Mesothelial cell of epicardium (in vitro differentiated cells): ENCODE data around the gene GRID2. TPM values are rescaled to one million over a fixed set of nuclear protein-coding genes. Genes with fewer than 3 reads are reported as not detected.
A peak's percentile ranks its signal among the peaks of the same experiment; 100 is the strongest.

Experiments
- DNase-seq, 2 experiments: peaks; one replicate each; pipeline ENCODE4 v3.0.0; 2021; ENCODE audit warnings: low spot score in 2 of 2; ENCODE audit not compliant: unreplicated experiment in 2 of 2
- H3K27ac Mint-ChIP-seq: 2 replicates; pipeline ENCODE4 v1.8.0; 2021; ENCODE audit warnings: mixed read lengths
- H3K27me3 Mint-ChIP-seq: 2 replicates; pipeline ENCODE4 v1.8.0; 2021; ENCODE audit warnings: low read depth, mixed read lengths
- H3K36me3 Mint-ChIP-seq: 2 replicates; pipeline ENCODE4 v1.8.0; 2021; ENCODE audit warnings: mixed read lengths
- H3K4me1 Mint-ChIP-seq: 2 replicates; pipeline ENCODE4 v1.8.0; 2021; ENCODE audit warnings: mixed read lengths
- H3K4me3 Mint-ChIP-seq: 2 replicates; pipeline ENCODE4 v1.8.0; 2021; ENCODE audit warnings: mild to moderate bottlenecking, moderate library complexity, mixed read lengths
- H3K9me3 Mint-ChIP-seq: 2 replicates; pipeline ENCODE4 v1.8.0; 2021; ENCODE audit warnings: mixed read lengths
- CTCF ChIP-seq: fragments of 200-600 bp; sonication (generic); IDR thresholded peaks from one replicate; pipeline ENCODE4 v1.5.0; 2021; ENCODE audit warnings: antibody characterized with exemption; ENCODE audit not compliant: unreplicated experiment
- total RNA-seq: library from RNA; stranded (reverse); gene quantifications from 3 replicates; pipeline ENCODE4 v1.2.1, GENCODE V29; 2021

GRID2 gene
- total RNA-seq, 1 donor from 2014 or later, result 3.1 TPM

DNA sequence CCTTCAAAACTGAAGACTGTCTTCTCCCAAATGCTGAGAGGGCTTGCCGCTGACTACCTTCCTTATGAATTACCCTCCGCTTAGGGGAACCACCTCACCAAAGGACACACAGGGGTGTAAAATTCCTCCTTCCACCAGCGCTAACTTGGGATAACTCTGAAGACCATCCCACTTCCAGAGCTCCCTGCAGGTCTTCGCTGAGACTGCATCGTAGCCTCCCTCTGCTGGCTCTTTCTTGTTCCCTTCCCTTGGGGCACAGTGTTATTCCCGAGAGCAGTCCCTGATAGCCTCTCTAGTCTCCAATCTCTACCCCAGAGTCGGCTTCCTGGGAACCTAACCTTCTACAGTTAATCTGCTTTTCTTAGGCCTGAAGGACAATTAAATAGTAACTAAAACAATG is 799.3 kb downstream of the GRID2 start:
- H3K4me1 Mint-ChIP-seq, result peaks cover 6% of the 10 kb centered on the region
- peaks cover 2% of the 10 kb centered on the region for H3K36me3 Mint-ChIP-seq
- no peak for TF ChIP-seq CTCF
- no peak for DNase-seq
- no peaks in the 10 kb centered on the region for H3K27me3 Mint-ChIP-seq
- no peak overlapping the region for H3K4me3 Mint-ChIP-seq
- peaks cover 30% of the 10 kb centered on the region for H3K9me3 Mint-ChIP-seq
- no peak overlapping the region for H3K27ac Mint-ChIP-seq

GRCh38 chr4:93116624-93117023 is 812.9 kb downstream of the GRID2 start:
- H3K4me1 Mint-ChIP-seq, result peaks cover 10% of the 10 kb centered on the region
- H3K27ac Mint-ChIP-seq, result peak overlapping the region; percentile 8
- DNase-seq, result no peak

GRCh38 chr4:93127489-93127888 is 823.7 kb downstream of the GRID2 start:
- Mint-ChIP-seq H3K9me3 (no peaks in the 10 kb centered on the region), H3K4me3 (no peak overlapping the region), H3K4me1 (no peaks in the 10 kb centered on the region)

More at GRCh38 chr4:93116624-93117023, 812.9 kb downstream of the GRID2 start:
- no peak for TF ChIP-seq CTCF
- peaks cover 9% of the 10 kb centered on the region for H3K9me3 Mint-ChIP-seq
- H3K4me3 Mint-ChIP-seq, result no peak overlapping the region
- H3K27me3 Mint-ChIP-seq, result no peaks in the 10 kb centered on the region
- no peaks in the 10 kb centered on the region for H3K36me3 Mint-ChIP-seq

GRCh38 chr4:93132631-93133030 is 828.9 kb downstream of the GRID2 start:
- Mint-ChIP-seq H3K9me3 (no peaks in the 10 kb centered on the region), H3K4me1 (no peaks in the 10 kb centered on the region), H3K27ac (no peak overlapping the region), H3K36me3 (no peaks in the 10 kb centered on the region), H3K4me3 (no peak overlapping the region), H3K27me3 (no peaks in the 10 kb centered on the region)
- DNase-seq, result no peak
- no peak for TF ChIP-seq CTCF

More at GRCh38 chr4:93127489-93127888, 823.7 kb downstream of the GRID2 start:
- DNase-seq, result no peak
- TF ChIP-seq CTCF, result no peak
- Mint-ChIP-seq H3K36me3 (no peaks in the 10 kb centered on the region), H3K27me3 (no peaks in the 10 kb centered on the region), H3K27ac (no peak overlapping the region)

- H3K27ac Mint-ChIP-seq, result no peak overlapping the region
- no peaks in the 10 kb centered on the region for H3K27me3 Mint-ChIP-seq
- peaks cover 28% of the 10 kb centered on the region for H3K4me1 Mint-ChIP-seq
- TF ChIP-seq CTCF, result no peak
- DNase-seq, result no peak
- no peak overlapping the region for H3K4me3 Mint-ChIP-seq
- H3K36me3 Mint-ChIP-seq, result no peaks in the 10 kb centered on the region
- H3K9me3 Mint-ChIP-seq, result no peaks in the 10 kb centered on the region
These were observed 835.4 kb downstream of the GRID2 start for GRCh38 chr4:93139118-93139517.

GRCh38 chr4:93143902-93144301 is 840.1 kb downstream of the GRID2 start:
- H3K27ac Mint-ChIP-seq, result no peak overlapping the region
- no peak overlapping the region for H3K4me3 Mint-ChIP-seq
- no peak for DNase-seq
- TF ChIP-seq CTCF, result no peak
- H3K36me3 Mint-ChIP-seq, result no peaks in the 10 kb centered on the region
- H3K9me3 Mint-ChIP-seq, result no peaks in the 10 kb centered on the region
- H3K4me1 Mint-ChIP-seq, result peaks cover 44% of the 10 kb centered on the region
- H3K27me3 Mint-ChIP-seq, result no peaks in the 10 kb centered on the region
